Loucy (cell line): ENCODE data around the gene PDGFC.

Experiments used
- EZH2phosphoT487 ChIP-seq: fragments of 200-600 bp; IDR thresholded peaks from 2 replicates; pipeline ENCODE4 v1.6.1; 2018; ENCODE audit warnings: antibody characterized with exemption, mild to moderate bottlenecking, moderate library complexity, borderline replicate concordance
- TF ChIP-seq, protein P1 (sequence below): fragments of 200-600 bp; sonication (generic); conservative IDR thresholded peaks from 2 replicates; pipeline ENCODE4 v1.5.1; 2014; ENCODE audit warnings: mild to moderate bottlenecking, antibody characterized with exemption, low read length

GRCh38 chr4:156991161-156991560 lies 19.6 kb upstream of the PDGFC start:
- TF ChIP-seq, protein P1, sequence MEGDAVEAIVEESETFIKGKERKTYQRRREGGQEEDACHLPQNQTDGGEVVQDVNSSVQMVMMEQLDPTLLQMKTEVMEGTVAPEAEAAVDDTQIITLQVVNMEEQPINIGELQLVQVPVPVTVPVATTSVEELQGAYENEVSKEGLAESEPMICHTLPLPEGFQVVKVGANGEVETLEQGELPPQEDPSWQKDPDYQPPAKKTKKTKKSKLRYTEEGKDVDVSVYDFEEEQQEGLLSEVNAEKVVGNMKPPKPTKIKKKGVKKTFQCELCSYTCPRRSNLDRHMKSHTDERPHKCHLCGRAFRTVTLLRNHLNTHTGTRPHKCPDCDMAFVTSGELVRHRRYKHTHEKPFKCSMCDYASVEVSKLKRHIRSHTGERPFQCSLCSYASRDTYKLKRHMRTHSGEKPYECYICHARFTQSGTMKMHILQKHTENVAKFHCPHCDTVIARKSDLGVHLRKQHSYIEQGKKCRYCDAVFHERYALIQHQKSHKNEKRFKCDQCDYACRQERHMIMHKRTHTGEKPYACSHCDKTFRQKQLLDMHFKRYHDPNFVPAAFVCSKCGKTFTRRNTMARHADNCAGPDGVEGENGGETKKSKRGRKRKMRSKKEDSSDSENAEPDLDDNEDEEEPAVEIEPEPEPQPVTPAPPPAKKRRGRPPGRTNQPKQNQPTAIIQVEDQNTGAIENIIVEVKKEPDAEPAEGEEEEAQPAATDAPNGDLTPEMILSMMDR, result no peak
- TF ChIP-seq EZH2phosphoT487, result no peak
